CD4-positive, alpha-beta T cell treated with Interleukin-21 for 1 hour (primary cell): ENCODE results near the gene MMEL1.
"Not testable (repeated sequence)": the region's sequence is repeated elsewhere in the genome, so short reads cannot be mapped to it uniquely, and the experiment has no call there.

Source experiments
- DNase-seq: peaks from one replicate; pipeline ENCODE4 v3.0.0-alpha.2; 2020

MMEL1 gene

DNA sequence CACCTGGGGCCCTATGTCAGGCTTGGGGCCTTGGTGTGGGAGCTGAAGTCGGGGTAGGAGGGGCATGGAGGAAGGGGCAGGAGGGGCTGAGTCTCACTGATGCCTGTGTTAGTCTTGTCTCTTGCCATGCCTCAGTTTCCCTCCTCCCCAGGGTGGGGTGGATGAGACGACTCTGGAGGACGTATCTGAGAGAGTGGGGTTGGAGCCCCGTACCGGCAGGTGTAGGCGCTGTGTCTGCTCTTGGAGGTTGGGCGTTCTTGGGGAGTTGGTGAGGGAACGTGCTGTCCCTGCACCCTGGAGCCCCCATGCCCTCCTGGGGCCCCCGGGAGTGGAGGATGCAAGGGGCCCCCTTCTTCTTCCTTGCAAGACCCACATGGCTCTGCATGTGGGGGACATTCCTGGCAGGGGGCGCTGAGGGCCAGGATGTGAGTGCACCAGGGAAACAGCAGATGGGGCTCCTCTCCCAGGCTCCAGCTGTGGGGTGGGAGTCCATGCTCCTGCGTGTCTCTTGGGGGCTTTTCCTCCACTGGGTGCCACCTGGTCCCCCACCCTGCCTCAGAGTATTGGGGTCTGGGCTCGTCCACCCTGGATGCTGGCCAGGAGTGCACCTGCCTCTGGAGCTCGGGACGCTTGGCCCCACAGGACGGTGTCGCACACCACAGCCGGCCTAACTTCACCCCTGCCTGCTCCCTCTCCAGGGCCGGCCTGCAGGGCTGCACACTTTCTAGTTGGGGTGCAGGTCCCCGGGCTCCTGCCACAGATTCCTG is 78.0 kb downstream of the MMEL1 start:
- DNase-seq, result peak; percentile 59

DNA sequence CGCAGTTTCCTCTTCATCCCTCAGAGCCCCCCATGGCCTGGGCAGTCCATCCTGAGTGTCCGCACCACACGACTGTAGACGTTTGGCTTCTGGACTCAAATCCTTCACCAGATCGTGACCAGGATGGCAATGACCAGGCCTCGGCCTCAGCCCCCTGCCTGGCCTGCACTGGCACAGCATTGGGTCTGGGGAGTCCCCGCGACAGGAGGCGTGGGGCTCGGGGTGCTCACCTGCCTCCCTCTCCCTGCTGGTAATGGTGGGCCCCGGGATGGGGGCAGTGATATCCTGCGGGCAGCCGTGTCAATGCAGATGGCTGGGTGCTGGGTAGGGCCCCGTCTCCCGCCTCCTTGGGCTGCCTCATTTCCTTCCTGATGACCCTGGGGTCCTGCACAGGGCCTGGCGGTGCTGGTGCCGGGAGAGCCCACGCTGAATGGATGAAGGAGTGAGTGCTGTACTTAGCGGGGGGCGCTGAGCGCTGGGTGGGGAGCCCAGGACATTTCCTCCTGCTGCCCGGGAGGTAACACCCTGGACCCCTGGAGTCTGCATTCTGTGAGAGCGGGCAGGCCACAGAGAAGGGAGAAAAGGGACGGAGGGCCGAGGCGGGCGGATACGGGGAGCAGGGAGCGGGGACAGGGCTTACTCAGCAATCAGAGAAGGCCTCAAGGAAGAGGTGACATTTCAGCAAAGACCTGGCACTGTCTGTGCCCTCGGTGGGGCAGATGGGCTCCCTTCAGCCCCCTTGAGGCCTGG is 78.8 kb downstream of the MMEL1 start:
- no peak for DNase-seq

DNA sequence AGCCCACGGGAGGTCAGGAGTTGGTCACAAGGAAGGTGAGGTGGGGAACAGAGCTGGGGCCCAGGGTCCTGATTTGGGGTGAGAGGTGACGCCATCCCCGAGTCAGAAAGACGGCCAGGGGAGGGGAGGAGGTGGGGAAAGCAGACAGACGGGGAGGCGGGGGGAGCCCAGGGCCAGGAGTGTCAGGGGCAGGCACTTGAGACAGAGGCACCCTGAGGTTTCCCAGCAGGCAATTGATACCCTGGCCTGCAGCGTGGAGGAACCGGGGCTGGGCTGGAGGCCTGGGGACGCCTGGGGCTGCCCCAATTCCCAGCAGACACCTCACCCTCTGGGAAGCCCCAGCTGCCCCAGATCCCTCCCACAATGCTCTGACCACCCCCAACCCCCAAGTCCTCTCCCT is 79.7 kb downstream of the MMEL1 start:
- not testable (repeated sequence) for DNase-seq

DNA sequence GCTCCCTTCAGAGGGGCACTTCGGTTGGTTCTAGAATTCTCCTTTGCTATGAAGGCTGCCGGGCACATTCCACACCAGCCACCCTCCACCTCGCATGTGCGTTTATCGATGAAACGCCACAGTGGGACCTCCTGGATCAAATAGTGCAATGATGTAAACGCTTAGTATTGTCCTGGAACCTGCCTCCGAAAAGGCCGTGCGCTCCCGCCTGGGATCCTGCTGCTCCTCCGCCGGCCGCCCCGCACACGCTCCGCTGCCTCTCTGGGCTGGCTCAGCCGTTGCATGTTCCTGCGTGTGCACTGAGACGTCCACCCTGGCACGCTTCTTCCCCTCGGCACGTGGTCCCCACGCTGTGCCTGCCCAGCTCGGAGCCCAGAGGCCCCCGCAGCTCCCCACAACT is 80.6 kb downstream of the MMEL1 start:
- DNase-seq, result no peak

DNA sequence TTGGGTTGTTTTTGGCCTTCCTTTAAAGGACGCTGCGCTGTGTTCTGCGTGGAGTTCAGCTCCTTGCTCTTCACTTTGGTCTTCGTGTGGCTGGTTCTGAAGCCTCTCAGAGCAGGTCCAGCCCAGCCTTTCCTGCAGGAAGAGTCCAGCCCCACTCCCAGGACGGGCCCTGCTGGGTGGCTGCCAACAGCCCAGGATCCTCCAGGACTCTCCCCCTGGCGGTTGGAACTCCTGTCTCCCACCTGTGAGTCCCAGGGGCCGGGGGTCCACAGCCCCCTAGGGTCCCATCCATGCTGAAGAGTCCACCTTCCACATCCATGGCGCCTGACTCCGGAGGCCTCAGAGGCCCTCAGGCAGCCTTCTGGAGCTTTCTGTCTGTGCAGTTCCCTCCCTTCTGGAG is 81.3 kb downstream of the MMEL1 start:
- DNase-seq, result not testable (repeated sequence)

DNA sequence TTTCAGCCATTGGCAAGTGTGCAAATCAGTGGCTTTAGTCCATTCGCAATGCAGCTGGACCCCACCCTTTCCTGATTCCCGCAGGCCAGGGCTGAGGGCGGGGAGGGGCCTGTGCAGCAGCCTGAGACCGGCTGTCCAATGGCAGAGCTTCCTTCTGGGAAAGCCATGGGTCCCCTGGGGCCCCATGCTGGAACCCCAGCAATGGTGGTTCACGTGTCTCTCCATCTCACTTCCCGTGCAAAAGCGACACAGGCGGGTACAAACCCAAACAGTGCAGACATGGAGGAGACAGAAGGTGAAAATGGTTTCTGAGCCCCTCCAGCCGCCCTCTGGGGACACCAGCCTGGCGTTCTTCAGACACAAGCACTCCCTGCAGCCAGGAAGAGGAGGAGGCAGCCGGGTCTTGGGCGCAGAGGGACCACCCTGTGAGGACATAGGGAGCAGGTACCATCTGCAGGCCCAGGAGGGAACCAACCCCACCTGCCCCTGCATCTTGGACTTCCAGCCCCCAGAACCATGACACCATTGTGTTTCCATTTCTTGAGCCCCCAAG is 82.4 kb downstream of the MMEL1 start:
- DNase-seq, result not testable (repeated sequence)

DNA sequence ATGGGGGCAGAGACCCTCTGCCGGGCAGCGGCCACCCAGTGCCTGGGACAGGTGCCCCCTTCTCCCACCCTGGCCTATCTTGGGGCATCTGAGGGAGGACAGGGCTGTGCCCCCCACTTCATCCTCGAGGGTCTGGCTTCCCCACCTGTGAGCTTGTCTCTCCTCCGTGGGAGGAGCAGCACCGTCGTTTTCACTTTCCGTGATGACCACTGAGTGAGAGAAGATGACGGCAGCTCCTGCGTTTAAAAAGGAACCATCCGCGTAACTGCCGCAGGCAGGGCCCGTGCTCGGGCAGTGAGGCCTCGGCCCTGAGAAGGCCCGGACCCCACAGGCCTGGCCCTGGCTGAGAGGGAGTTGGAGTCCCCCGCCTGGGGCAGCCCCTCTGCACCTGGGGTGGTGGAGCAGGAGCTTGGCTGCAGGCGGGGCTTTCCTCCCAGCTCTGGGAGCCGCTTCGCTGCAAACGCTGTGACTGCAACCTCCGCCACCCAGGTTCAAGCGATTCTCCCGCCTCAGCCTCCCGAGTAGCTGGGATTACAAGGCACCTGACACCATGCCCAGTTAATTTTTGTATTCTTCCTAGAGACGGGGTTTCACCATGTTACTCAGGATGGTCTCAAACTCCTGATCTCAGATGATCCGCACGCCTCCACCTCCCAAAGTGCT is 83.3 kb downstream of the MMEL1 start:
- DNase-seq, result not testable (repeated sequence)

DNA sequence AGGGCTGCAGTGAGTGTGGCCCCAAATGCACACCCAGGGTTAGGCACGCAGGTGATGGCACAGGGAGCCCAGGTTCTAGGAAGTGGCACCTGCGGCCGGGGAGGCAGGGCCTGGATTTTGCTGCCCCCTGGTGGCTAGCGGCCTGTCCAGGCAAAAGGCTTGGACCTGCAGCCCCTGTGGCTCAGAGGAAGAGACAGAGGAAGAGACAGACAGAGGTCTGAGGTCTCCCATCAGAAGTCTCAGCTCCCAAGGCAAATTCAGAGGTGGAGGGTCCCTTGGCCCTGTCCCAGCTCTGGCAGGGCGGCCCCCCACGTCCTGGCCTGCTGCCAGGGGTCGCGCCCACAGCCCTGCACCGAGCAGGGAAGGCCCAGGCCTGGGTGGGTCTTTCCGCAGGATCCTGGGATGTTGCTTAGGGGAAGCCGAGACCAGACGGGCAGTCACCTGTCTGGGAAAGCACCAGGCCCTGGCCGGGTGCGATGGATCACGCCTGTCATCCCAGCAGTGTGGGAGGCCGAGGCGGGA is 84.7 kb downstream of the MMEL1 start:
- peak; percentile 89 for DNase-seq

DNA sequence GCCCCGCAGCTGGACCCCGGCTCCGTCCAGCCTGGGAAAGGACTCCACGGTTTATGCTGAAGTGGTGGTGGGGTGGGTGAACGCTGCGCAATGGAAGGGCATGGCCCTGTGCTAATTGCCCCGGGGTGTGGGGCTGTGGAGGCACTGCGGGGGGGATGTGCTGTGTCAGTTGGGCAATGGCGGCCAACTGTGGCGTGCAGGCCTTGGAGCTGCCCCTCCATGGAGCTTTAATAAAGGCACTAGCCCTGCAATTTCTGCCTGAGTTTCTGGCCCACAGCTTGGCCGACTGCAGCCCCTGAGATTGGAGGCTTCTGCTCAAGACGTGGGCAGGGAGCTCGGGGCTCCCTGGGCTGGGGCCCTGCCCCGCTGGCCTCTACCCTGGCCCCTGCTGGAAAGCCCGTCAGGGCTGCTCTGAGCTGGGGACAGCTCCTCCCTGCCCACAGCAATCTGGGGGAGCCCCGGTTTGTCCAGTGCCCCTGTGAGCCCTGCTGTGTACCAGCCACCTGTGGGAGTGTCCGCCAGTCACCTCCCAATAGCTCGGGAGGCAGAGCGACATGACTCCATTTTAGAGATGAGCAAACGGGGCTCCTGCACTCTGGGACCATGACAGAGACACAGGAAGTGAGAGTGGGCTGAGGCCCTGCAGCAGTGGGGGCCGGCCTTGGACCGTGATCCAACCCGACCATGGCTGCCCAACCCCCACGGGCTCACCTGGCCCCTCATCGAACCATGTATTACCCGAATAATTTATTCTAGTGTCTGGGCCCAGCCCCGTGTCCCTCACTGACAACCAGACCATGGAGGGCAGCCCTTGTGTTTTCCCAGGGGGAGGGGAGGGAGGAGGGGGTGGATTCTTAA is 85.4 kb downstream of the MMEL1 start:
- DNase-seq, result peak; percentile 58

DNA sequence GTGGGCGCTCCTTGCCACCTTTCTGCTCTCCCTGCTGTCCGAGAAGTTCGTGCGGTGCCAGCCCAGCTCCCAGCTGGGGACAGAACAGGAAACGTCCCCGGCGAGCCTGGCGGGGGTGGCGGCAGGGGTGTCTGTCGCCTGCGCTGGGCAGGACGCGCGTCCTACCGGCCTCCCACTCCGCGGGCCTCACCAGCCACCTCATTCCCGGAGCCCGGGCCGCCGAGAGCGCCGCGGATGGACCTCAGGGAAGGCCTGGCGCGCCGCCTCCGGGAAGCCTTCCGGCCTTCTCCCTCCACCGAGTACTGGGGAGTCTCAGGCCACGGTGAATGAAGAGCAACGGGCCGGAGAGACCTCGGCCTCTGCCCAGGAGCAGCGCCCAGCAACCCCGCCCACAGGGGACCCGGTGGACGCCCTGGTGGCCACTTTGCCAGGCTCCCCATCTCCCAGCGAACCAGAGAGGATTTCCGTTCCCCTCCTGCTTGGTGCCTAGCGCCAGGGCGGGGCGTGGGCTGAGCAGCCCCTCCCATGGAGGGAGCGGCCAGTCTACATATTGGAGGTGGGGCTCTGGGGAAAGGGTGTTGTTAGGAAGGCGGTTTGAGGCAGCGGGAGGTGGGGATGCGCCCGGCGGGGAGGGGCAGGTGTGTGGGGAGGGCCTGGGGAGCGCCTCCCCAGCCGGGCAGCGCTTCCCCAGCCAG is 86.2 kb downstream of the MMEL1 start:
- DNase-seq, result peak; percentile 91

DNA sequence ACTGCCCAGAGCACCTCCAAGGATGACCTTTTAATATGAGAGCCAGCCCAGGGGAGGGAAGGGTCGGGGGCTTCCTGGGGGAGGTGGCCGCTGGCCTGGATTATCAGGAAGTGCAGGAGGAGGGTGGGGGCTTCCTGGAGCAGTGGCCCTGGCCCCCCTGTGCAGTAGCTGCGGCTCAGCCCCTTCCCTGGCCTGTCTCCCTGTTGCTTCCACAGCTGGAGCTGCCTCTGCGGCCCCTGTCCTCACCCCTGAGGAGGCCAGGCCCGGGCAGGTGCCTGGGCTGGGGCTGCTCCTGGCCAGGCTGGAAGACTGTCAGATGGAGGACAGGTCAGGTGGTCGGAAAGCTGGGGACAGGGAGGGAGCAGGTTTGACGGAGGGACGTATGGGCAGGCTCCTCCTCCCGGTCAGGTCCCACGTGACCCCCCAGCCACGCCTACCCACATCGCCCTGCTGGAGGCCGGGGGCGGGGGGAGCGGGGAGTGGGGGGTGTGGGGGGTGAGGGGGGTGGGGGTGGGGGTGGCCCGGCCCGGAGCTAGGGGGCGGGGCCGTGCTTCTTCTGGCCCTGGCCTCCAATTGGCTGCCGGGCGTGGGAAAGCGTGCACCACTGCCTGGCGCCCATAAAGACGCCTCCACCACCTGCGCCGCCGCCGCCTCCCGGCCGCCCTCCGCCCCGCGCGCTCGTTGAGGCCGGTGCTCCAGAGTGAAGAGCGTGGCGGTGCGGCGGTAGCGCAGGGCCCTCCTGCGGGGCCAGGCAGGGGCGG is 86.9 kb downstream of the MMEL1 start:
- peak; percentile 94 for DNase-seq

DNA sequence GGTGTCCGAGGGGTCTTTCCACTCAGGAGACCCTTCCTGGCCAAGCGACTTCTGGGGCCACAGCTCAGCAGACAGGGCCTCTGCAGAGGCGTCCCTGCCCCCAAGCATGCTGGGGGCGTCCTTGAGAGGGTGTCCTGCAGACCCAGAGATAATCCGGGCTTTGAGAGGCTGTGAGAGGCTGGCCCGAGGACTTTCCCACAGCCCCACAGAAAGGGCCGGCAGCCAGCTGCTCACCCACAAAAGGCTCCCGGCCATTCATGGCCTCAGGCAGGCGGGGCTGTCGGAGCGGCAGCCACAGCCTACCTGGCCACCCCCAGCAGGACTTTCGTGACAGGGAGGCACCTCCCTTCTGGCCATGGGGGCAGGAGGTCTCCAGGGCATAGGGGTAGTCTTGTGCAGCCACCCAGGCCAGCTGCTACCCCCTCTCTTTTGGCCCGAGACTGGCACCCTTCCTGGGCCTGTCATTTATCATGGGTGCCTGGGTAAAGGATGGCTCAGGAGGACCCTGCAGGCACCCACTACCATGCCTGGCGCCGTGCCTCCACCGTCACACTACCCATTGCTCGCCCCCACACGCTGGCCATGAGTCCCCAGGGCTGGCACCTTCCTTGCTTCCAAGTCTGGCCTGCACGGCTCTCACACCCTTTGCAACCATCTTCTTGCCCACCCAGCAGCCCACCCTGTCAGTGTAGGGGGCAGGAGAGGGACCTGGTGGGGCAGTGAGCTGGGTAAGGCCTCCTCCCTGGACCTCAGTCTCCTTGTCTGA is 87.8 kb downstream of the MMEL1 start:
- no peak for DNase-seq

DNA sequence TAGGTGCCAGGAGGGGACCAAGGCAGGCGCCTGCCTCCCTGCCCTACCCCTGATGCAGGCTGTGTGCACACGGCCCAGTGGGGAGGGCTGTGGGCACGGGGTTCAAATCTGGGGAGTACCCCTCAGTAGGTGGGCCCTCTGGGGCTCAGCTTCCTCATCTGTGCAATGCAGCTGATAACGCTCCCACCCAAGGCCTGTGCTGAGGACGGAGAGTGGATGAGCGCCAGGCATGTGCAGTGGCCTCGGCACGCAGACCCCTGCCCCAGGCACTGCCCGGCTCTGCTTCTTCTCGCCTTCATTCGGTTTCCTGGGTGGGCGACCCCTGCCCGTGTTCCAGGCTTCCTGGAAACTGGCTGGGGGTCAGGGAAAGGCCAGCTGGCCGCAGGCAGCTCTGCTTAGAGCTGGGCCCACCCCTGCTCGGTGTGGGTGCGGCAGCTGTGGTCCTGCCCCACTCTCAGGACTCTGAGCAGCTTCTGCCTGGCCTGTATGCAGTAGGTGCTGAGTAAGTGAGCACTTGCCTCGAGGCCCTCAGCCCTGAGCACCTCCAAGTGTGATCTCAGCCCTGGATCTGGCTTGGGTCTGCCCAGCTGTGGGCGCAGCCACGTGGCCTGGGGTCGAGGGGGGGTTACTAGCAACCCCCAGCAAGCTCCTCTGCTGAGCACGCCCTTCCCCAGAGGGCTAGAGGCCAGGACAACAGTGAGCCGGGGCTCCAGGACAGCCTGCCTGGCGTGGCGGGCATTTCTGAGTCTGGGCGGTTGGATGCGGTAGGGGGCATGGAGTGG is 88.5 kb downstream of the MMEL1 start:
- DNase-seq, result no peak

DNA sequence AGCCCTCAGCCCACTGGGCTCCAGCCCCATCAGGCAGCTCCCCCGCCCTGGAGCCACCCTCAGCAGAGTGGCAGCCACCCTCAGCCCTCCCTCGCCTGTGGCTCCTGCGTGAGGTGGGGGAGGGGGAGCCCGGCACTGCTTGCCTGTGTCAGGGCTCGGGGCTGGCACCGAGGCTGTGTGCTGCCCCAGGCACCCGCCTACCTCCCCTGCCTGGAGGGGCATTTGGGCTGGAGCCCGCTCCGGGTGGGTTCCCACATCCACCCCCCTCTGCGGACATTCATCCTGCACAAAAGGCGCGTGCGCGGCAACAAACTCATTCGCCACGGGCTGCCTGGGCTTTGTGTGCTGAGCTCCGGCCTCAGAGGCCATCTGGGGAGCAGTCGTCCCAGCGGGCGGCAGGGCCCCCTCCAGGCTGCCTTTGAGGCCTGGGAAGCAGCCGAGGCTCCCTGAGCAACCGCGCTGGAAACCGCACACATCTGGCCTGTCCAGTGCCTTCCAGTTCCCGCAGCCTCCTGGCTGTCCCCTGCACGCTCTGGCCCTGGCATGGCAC is 89.2 kb downstream of the MMEL1 start:
- DNase-seq, result peak; percentile 53

DNA sequence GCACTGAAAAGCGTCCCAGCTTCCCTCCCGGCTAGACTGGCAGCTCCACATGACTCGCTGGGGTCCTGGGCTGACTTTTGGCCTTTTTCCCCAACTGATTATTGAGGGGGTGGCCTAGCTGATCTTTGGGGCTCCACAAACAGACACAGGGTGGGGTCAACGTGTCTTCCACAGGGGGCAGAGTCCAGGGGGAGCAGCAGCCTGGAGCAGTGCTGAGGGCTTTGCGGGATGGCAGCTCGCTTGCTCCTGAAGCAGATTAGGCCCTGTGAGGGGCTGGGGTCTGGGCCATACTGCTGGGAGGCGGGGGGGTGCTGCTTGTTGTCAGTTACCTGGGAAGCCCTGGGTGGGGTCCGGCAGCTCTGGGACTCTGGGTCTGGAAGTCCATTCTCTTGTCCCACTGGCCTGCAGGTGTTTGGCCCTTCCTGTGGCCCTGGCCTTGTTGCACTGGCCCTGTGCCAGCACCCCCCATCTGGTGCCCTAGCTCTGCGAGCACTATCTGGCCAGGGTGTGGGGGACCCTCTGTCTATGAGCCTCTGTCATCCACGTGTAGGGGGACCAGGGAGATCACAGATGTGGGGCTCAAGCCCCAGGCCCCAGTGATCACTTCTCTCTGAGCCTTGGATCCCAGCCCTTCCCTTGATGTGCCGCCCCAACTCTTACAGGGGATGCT is 90.4 kb downstream of the MMEL1 start:
- no peak for DNase-seq

DNA sequence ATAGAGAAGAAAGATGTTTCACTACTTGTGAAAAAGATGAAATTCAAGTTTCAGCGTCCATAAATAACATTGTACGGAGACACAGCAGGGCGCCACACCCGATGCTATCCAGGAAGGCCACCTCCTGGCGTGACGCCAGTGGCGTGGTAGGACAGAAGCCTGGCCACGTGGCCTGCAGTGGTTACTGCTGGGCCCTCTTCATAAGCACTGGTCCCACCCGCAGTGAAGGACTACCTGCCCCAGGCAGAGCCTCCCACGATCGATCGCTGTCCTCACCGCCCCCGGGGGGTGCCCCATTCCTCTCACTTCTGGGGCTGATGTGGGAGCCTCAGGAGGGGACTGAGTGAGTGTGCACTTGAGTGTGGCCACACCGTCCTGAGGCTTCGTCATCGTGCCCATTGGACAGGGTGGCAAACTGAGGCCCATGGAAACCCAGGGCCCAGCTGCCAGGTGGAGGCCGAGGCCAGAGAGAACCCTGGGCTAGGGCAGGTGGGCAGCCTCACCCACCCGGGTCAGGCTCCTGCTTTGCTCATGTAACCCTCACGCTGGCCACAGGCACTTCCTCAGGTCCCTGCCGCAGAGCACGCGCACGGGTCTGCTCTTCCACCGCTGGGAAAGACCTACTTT is 91.1 kb downstream of the MMEL1 start:
- no peak for DNase-seq

DNA sequence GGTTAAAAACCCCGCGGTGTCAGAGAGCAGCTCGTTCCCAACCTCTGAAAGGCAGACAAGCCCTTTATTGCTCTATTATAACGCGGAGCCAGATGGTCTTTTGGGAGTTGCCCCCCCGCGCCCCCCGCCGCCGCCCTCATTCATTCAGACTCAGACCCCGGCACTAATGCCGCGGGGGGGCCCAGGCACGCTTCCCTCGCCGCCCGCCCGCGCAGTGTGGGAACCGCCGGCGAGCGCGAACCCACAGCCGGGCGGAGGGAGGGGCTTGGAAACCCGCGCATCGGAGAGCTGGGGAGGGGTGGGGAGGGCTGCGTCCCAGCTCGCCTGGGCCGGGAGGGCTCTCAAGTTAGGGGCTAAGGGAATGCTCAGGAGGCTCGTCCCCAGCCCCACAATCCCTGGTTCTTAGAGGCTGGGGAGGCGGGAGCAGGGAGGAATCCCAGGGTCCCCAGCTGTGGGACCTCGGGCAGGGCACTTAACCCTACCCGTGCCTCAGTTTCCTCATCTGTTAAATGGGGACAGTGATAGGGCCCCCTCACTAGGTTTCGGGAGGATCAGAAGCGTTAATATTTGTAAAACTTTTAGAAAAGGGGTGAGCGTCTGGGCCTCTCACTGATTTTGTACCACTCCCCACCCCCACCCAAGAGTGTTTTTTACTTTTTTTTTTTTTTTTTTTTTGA is 91.9 kb downstream of the MMEL1 start:
- DNase-seq, result no peak
